ENCODE measurements around the gene ARHGEF12. TPM values are rescaled to one million over a fixed set of nuclear protein-coding genes. Genes with fewer than 3 reads are reported as not detected.

Gene ARHGEF12
- total and polyA plus RNA-seq, 3 donors from 2014 or later, result 26.6 to 74.1 (median 72.7) TPM

GRCh38 chr11:120467627-120468026 is 131.4 kb downstream of the ARHGEF12 start:
- no peak for TF ChIP-seq CTCF (IDR thresholded peaks at IDR 0.05)
- no peak for TF ChIP-seq POLR2A (IDR thresholded peaks at IDR 0.05)
- no peak for DNase-seq
- Histone ChIP-seq H3K27ac (no peak overlapping the region), H3K9me3 (no peaks in the 10 kb centered on the region), H3K27me3 (no peaks in the 10 kb centered on the region), H3K36me3 (ENCODE audit: low read depth, missing control alignments) (no peaks in the 10 kb centered on the region), H3K4me3 (no peak overlapping the region), H3K4me1 (no peaks in the 10 kb centered on the region)
- 92 to 96% methylated on average over 6 of the region's 6 CpGs for WGBS, 2 donors
- intact Hi-C loops (cut with DNase I; ENCODE audit: low total_unique reads), result no loop called here

- WGBS, 2 donors, result 86 to 98% methylated on average over 1 of the region's 1 CpG
- Histone ChIP-seq H3K4me3 (no peak overlapping the region), H3K9me3 (no peaks in the 10 kb centered on the region), H3K27ac (no peak overlapping the region), H3K27me3 (no peaks in the 10 kb centered on the region), H3K4me1 (no peaks in the 10 kb centered on the region), H3K36me3 (ENCODE audit: low read depth, missing control alignments) (no peaks in the 10 kb centered on the region)
- no peak for DNase-seq
- TF ChIP-seq POLR2A (IDR thresholded peaks at IDR 0.05), result no peak
- TF ChIP-seq CTCF (IDR thresholded peaks at IDR 0.05), result no peak
- intact Hi-C loops (cut with DNase I; ENCODE audit: low total_unique reads), result no loop called here
These were observed 134.9 kb downstream of the ARHGEF12 start for GRCh38 chr11:120471131-120471530.

GRCh38 chr11:120471994-120472393 is 135.8 kb downstream of the ARHGEF12 start:
- intact Hi-C loops (cut with DNase I; ENCODE audit: low total_unique reads), result no loop called here
- Histone ChIP-seq H3K9me3 (no peaks in the 10 kb centered on the region), H3K27ac (no peak overlapping the region), H3K27me3 (no peaks in the 10 kb centered on the region), H3K4me3 (no peak overlapping the region), H3K4me1 (no peaks in the 10 kb centered on the region), H3K36me3 (ENCODE audit: low read depth, missing control alignments) (no peaks in the 10 kb centered on the region)
- TF ChIP-seq POLR2A (IDR thresholded peaks at IDR 0.05) (no peak), CTCF (IDR thresholded peaks at IDR 0.05) (no peak)
- no peak for DNase-seq
- 88 to 95% methylated on average over 3 of the region's 3 CpGs for WGBS, 2 donors

- 92 to 97% methylated on average over 3 of the region's 3 CpGs for WGBS, 2 donors
- Histone ChIP-seq H3K27ac (no peak overlapping the region), H3K4me1 (no peaks in the 10 kb centered on the region), H3K36me3 (ENCODE audit: low read depth, missing control alignments) (no peaks in the 10 kb centered on the region), H3K9me3 (no peaks in the 10 kb centered on the region), H3K4me3 (no peak overlapping the region), H3K27me3 (no peaks in the 10 kb centered on the region)
- TF ChIP-seq CTCF (IDR thresholded peaks at IDR 0.05) (no peak), POLR2A (IDR thresholded peaks at IDR 0.05) (no peak)
- no peak for DNase-seq
- intact Hi-C loops (cut with DNase I; ENCODE audit: low total_unique reads), result no loop called here
These were observed 137.3 kb downstream of the ARHGEF12 start for GRCh38 chr11:120473503-120473902.

- 88 to 92% methylated on average over 6 of the region's 6 CpGs for WGBS, 2 donors
- no peak overlapping the region for H3K27ac ChIP-seq
- no peaks in the 10 kb centered on the region for H3K36me3 ChIP-seq (ENCODE audit: low read depth, missing control alignments)
- TF ChIP-seq CTCF (IDR thresholded peaks at IDR 0.05), result no peak
- no peak for TF ChIP-seq POLR2A (IDR thresholded peaks at IDR 0.05)
- no peaks in the 10 kb centered on the region for H3K4me1 ChIP-seq
- no peaks in the 10 kb centered on the region for H3K9me3 ChIP-seq
- intact Hi-C loops (cut with DNase I; ENCODE audit: low total_unique reads), result no loop called here
- no peak overlapping the region for H3K4me3 ChIP-seq
- DNase-seq, result no peak
- no peaks in the 10 kb centered on the region for H3K27me3 ChIP-seq
These were observed 145.9 kb downstream of the ARHGEF12 start for GRCh38 chr11:120482149-120482548.
